Osteoblast (primary cell): ENCODE data around the gene APLP1. TPM values are rescaled to one million over a fixed set of nuclear protein-coding genes. Genes with fewer than 3 reads are reported as not detected.

Experiments used
- DNase-seq: peaks from one replicate; pipeline ENCODE4 v3.0.0; 2011; ENCODE audit warnings: low spot score, mixed read lengths; ENCODE audit not compliant: insufficient read length; ENCODE audit errors: missing footprints
- H2AFZ ChIP-seq: 2 replicates; pipeline ENCODE4 v1.6.0; 2011; ENCODE audit warnings: mild to moderate bottlenecking, low read length
- H3K27ac ChIP-seq: 2 replicates; pipeline ENCODE4 v1.5.1; 2011; ENCODE audit warnings: mild to moderate bottlenecking, low read depth, low read length, moderate library complexity
- H3K27me3 ChIP-seq: 2 replicates; pipeline ENCODE4 v1.6.0; 2012; ENCODE audit warnings: mild to moderate bottlenecking, control low read depth, inconsistent platforms, low read length, moderate library complexity; ENCODE audit not compliant: insufficient read depth
- H3K36me3 ChIP-seq: 2 replicates; pipeline ENCODE4 v1.5.1; 2011; ENCODE audit warnings: mild to moderate bottlenecking, low read length, control low read depth, moderate library complexity; ENCODE audit not compliant: insufficient read depth
- H3K4me1 ChIP-seq: 2 replicates; pipeline ENCODE4 v1.5.1; 2011; ENCODE audit warnings: mild to moderate bottlenecking, low read length, control low read depth, moderate library complexity; ENCODE audit not compliant: insufficient read depth
- H3K4me2 ChIP-seq: 2 replicates; pipeline ENCODE4 v1.6.0; 2011; ENCODE audit warnings: mild to moderate bottlenecking, low read length; ENCODE audit not compliant: insufficient read depth
- H3K4me3 ChIP-seq: fragments of 200-600 bp; sonication (generic); 3 replicates; pipeline ENCODE4 v1.5.1; 2012; ENCODE audit warnings: mild to moderate bottlenecking, low read length, inconsistent platforms; ENCODE audit not compliant: insufficient read depth
- H3K79me2 ChIP-seq: 2 replicates; pipeline ENCODE4 v1.6.0; 2012; ENCODE audit warnings: mild to moderate bottlenecking, low read length, control low read depth, inconsistent platforms; ENCODE audit not compliant: insufficient read depth
- H3K9me3 ChIP-seq: 2 replicates; pipeline ENCODE4 v1.5.1; 2011; ENCODE audit warnings: low read depth, low read length, control low read depth
- H4K20me1 ChIP-seq: 2 replicates; pipeline ENCODE4 v1.6.0; 2012; ENCODE audit warnings: mild to moderate bottlenecking, low read length, control low read depth; ENCODE audit not compliant: insufficient read depth
- CTCF ChIP-seq: IDR thresholded peaks from 2 replicates; pipeline ENCODE4 v1.5.1; 2011; ENCODE audit warnings: mild to moderate bottlenecking, low read depth, low read length, moderate library complexity; ENCODE audit errors: extremely low read depth
- total RNA-seq: library from RNA; depleted of rRNA; stranded (reverse); fragments of >200 nt; gene quantifications from 2 replicates; pipeline ENCODE4 v1.2.3, GENCODE V29; 2012

Gene APLP1
- total RNA-seq, 1 donor: 3.6 TPM

- DNase-seq: no peak
- no peaks in the 10 kb centered on the region for H3K27me3 ChIP-seq
- no peak overlapping the region for H3K4me2 ChIP-seq
- no peaks in the 10 kb centered on the region for H3K36me3 ChIP-seq
- H2AFZ ChIP-seq: no peak overlapping the region
- H3K4me3 ChIP-seq: no peak overlapping the region
- no peaks in the 10 kb centered on the region for H3K9me3 ChIP-seq
- no peaks in the 10 kb centered on the region for H4K20me1 ChIP-seq
- no peak for TF ChIP-seq CTCF
- H3K4me1 ChIP-seq: peaks cover 5% of the 10 kb centered on the region
- H3K79me2 ChIP-seq: no peaks in the 10 kb centered on the region
- no peak overlapping the region for H3K27ac ChIP-seq
Observed at GRCh38 chr19:35911173-35911572, 42.8 kb downstream of the APLP1 start.

DNA sequence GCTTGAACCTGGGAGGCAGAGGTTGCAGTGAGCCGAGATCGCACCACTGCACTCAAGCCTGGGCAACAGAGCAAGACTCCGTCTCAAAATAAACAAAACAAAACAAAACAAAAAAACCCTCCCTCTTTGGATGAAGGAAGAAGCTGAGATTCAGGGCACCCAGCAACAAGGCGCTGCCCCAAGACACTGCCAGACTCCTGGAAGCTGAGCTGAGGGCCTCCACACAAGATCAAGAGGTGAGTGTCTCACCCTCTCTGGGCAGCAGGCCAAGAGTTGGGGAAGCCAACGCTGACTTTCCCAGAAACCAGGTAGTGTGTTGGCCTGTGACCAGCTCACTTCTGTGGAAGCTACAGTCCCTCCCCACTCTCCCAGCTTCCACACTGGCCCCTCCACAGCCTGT, 43.4 kb downstream of the APLP1 start:
- no peak for TF ChIP-seq CTCF
- DNase-seq: no peak
- Histone ChIP-seq H3K27me3 (no peaks in the 10 kb centered on the region), H3K36me3 (no peaks in the 10 kb centered on the region), H3K9me3 (no peaks in the 10 kb centered on the region), H3K27ac (no peak overlapping the region), H3K4me2 (no peak overlapping the region), H3K79me2 (no peaks in the 10 kb centered on the region), H4K20me1 (no peaks in the 10 kb centered on the region), H3K4me3 (no peak overlapping the region), H2AFZ (no peak overlapping the region), H3K4me1 (peaks cover 5% of the 10 kb centered on the region)

DNA sequence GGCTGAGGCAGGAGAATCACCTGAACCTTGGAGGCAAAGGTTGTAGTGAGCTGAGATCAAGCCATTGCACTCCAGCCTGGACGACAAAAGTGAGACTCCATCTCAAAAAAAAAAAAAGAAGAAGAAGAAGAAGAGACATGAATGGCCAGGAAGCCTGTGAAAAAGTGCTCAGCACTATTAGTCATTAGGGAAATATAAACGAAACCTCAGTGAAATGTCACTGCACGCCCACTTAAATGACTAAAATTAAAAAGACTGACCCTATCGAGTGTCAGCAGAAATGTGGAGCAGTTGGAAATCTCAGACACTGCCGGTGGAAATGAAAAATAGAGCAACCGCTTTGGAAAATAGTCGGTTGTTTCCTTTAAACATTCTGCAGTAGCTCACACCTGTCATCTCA, 45.2 kb downstream of the APLP1 start:
- no peak overlapping the region for H3K4me3 ChIP-seq
- H4K20me1 ChIP-seq: no peaks in the 10 kb centered on the region
- no peaks in the 10 kb centered on the region for H3K9me3 ChIP-seq
- H3K79me2 ChIP-seq: no peaks in the 10 kb centered on the region
- H3K4me1 ChIP-seq: peaks cover 5% of the 10 kb centered on the region
- H3K36me3 ChIP-seq: no peaks in the 10 kb centered on the region
- H3K4me2 ChIP-seq: peak overlapping the region; percentile 65
- H3K27ac ChIP-seq: no peak overlapping the region
- H3K27me3 ChIP-seq: no peaks in the 10 kb centered on the region
- no peak for TF ChIP-seq CTCF
- peak overlapping the region; percentile 14 for H2AFZ ChIP-seq
- DNase-seq: peak; percentile 19

GRCh38 chr19:35915443-35915842, 47.1 kb downstream of the APLP1 start:
- no peaks in the 10 kb centered on the region for H3K27me3 ChIP-seq
- no peaks in the 10 kb centered on the region for H3K36me3 ChIP-seq
- no peaks in the 10 kb centered on the region for H4K20me1 ChIP-seq
- H3K4me3 ChIP-seq: no peak overlapping the region
- peaks cover 5% of the 10 kb centered on the region for H3K4me1 ChIP-seq
- DNase-seq: no peak
- H3K9me3 ChIP-seq: no peaks in the 10 kb centered on the region
- no peak overlapping the region for H2AFZ ChIP-seq
- no peak for TF ChIP-seq CTCF
- H3K79me2 ChIP-seq: no peaks in the 10 kb centered on the region
- H3K4me2 ChIP-seq: no peak overlapping the region
- H3K27ac ChIP-seq: no peak overlapping the region
